H1 (cell line): ENCODE data around the gene BCO1. TPM values are rescaled to one million over a fixed set of nuclear protein-coding genes. Genes with fewer than 3 reads are reported as not detected.

ENCODE experiments used
- CTCF ChIA-PET: fragments of 300-600 bp; sonication (Branson Sonifier 250); formaldehyde crosslinking; loops from one replicate; lab custom pipeline; 2021; ENCODE audit not compliant: partially characterized antibody; lab: Charles Lee
- POLR2A ChIA-PET: fragments of 300-600 bp; sonication (Branson Sonifier 250); formaldehyde crosslinking; loops from one replicate; lab custom pipeline; 2021; ENCODE audit warnings: inconsistent platforms; ENCODE audit not compliant: partially characterized antibody; lab: Charles Lee
- DNase-seq, 2 experiments: peaks; one replicate each; pipeline versions ENCODE4 v3.0.0 to v3.0.0-alpha.2; 2010 to 2022; ENCODE audit warnings: low spot score in 2 of 2, low read depth in 1 of 2, mixed read lengths in 1 of 2
- FAIRE-seq: peaks from 2 replicates; lab custom pipeline; 2011; peaks lifted over from hg19 to GRCh38; lab: Jason Lieb, UNC
- H2AFZ ChIP-seq: 2 replicates; pipeline ENCODE4 v1.8.1; 2012; ENCODE audit warnings: low read length, inconsistent platforms
- H2AK5ac ChIP-seq: 2 replicates; pipeline ENCODE4 v1.6.1; 2013; ENCODE audit warnings: low read depth, low read length
- H2BK120ac ChIP-seq: replicated peaks from 2 replicates; pipeline ENCODE3; 2013; ENCODE audit warnings: low read depth, low read length, inconsistent platforms
- H2BK12ac ChIP-seq: 2 replicates; pipeline ENCODE4 v1.6.1; 2013; ENCODE audit warnings: low read depth, low read length
- H2BK15ac ChIP-seq: 2 replicates; pipeline ENCODE4 v1.6.1; 2013; ENCODE audit warnings: low read length
- H2BK20ac ChIP-seq: 2 replicates; pipeline ENCODE4 v1.6.1; 2013; ENCODE audit warnings: low read length
- H2BK5ac ChIP-seq: 2 replicates; pipeline ENCODE4 v1.6.1; 2013; ENCODE audit warnings: low read depth, low read length
- H3K14ac ChIP-seq: 2 replicates; pipeline ENCODE4 v1.6.1; 2013; ENCODE audit warnings: inconsistent platforms; ENCODE audit not compliant: insufficient read length
- H3K18ac ChIP-seq: 2 replicates; pipeline ENCODE4 v1.6.1; 2013; ENCODE audit warnings: low read length; ENCODE audit errors: extremely low read depth
- H3K23ac ChIP-seq: 2 replicates; pipeline ENCODE4 v1.6.1; 2013; ENCODE audit warnings: inconsistent platforms; ENCODE audit not compliant: insufficient read length
- H3K23me2 ChIP-seq: 2 replicates; pipeline ENCODE4 v1.6.1; 2013; ENCODE audit warnings: low read depth, low read length
- H3K27ac ChIP-seq: 2 replicates; pipeline ENCODE4 v1.6.1; 2011; ENCODE audit warnings: low read depth, low read length, inconsistent platforms
- H3K27me3 ChIP-seq, 4 experiments: replicated peaks in 1 of 4; 1 replicate in 1 of 4; 2 replicates in 3 of 4; pipeline versions ENCODE4 v1.6.1 to v1.8.1; 2011 to 2013; ENCODE audit warnings: low read length in 3 of 4, mild to moderate bottlenecking in 3 of 4, inconsistent platforms in 2 of 4, mixed read lengths in 2 of 4, moderate library complexity in 1 of 4; ENCODE audit not compliant: control insufficient read depth in 3 of 4, insufficient read depth in 3 of 4; ENCODE audit errors: extremely low read depth in 1 of 4
- H3K36me3 ChIP-seq, 4 experiments: 2 replicates each; pipeline versions ENCODE4 v1.6.1 to v1.8.1; 2011 to 2013; ENCODE audit warnings: mild to moderate bottlenecking in 4 of 4, low read length in 3 of 4, moderate library complexity in 2 of 4, control low read depth in 1 of 4, inconsistent platforms in 1 of 4; ENCODE audit not compliant: insufficient read depth in 4 of 4, control insufficient read depth in 2 of 4
- H3K4ac ChIP-seq: replicated peaks from 2 replicates; pipeline ENCODE3; 2013; ENCODE audit warnings: low read length, low read depth, mixed read lengths, inconsistent platforms; ENCODE audit not compliant: insufficient read length
- H3K4me1 ChIP-seq, 4 experiments: replicated peaks in 1 of 4; 1 replicate in 1 of 4; 2 replicates in 3 of 4; pipeline versions ENCODE4 v1.6.1 to v1.8.1; 2011 to 2013; ENCODE audit warnings: low read length in 3 of 4, inconsistent platforms in 2 of 4, mixed read lengths in 1 of 4; ENCODE audit not compliant: insufficient read depth in 4 of 4, control insufficient read depth in 3 of 4
- H3K4me2 ChIP-seq, 2 experiments: 2 replicates each; pipeline versions ENCODE4 v1.6.1 to v1.8.1; 2011 to 2013; ENCODE audit warnings: low read depth in 2 of 2, low read length in 2 of 2, control low read depth in 1 of 2, inconsistent platforms in 1 of 2, mild to moderate bottlenecking in 1 of 2; ENCODE audit not compliant: insufficient read depth in 1 of 2
- H3K4me3 ChIP-seq, 4 experiments: fragments of 200-600, 300-600 bp in 1 of 4; sonication (generic), shearing (Covaris generic), sonication (Bioruptor Twin) in 1 of 4; 2 replicates each; pipeline versions ENCODE4 v1.5.1 to v1.8.1; 2011 to 2016; ENCODE audit warnings: low read length in 4 of 4, low read depth in 3 of 4, control low read depth in 2 of 4, inconsistent platforms in 2 of 4, mild to moderate bottlenecking in 2 of 4, mixed read lengths in 1 of 4, moderate library complexity in 1 of 4; ENCODE audit not compliant: insufficient read depth in 2 of 4; ENCODE audit errors: extremely low read depth in 1 of 4
- H3K56ac ChIP-seq: replicated peaks from 2 replicates; pipeline ENCODE3; 2013; ENCODE audit warnings: low read depth, mild to moderate bottlenecking, mixed read lengths, low read length, inconsistent platforms; ENCODE audit not compliant: insufficient read length
- H3K79me1 ChIP-seq: 2 replicates; pipeline ENCODE4 v1.6.1; 2013; ENCODE audit warnings: low read depth, low read length, control low read depth
- H3K79me2 ChIP-seq, 2 experiments: 2 replicates each; pipeline versions ENCODE4 v1.6.1 to v1.8.1; 2012 to 2013; ENCODE audit warnings: low read length in 2 of 2, mild to moderate bottlenecking in 2 of 2, inconsistent platforms in 1 of 2; ENCODE audit not compliant: insufficient read depth in 2 of 2, control insufficient read depth in 1 of 2
- H3K9ac ChIP-seq, 4 experiments: replicated peaks in 1 of 4; 1 replicate in 1 of 4; 2 replicates in 3 of 4; pipeline versions ENCODE4 v1.6.1 to v1.8.1; 2011 to 2013; ENCODE audit warnings: low read depth in 3 of 4, low read length in 3 of 4, control low read depth in 2 of 4, mild to moderate bottlenecking in 2 of 4, moderate library complexity in 2 of 4, inconsistent platforms in 1 of 4; ENCODE audit errors: extremely low read depth in 1 of 4
- H3K9me3 ChIP-seq, 2 experiments: 2 replicates each; pipeline versions ENCODE4 v1.6.1 to v1.8.1; 2012 to 2013; ENCODE audit warnings: mild to moderate bottlenecking in 2 of 2, moderate library complexity in 2 of 2, control low read depth in 1 of 2, inconsistent platforms in 1 of 2, low read depth in 1 of 2, low read length in 1 of 2, mixed read lengths in 1 of 2; ENCODE audit not compliant: insufficient read depth in 2 of 2
- H4K20me1 ChIP-seq, 2 experiments: replicated peaks in 1 of 2; 2 replicates each; pipeline versions ENCODE3 to v1.8.1; 2011 to 2013; ENCODE audit warnings: inconsistent platforms in 2 of 2, low read length in 2 of 2, mild to moderate bottlenecking in 1 of 2; ENCODE audit not compliant: insufficient read depth in 2 of 2, control insufficient read depth in 1 of 2
- H4K5ac ChIP-seq: 2 replicates; pipeline ENCODE4 v1.6.1; 2013; ENCODE audit warnings: low read length, low read depth, mixed read lengths, inconsistent platforms; ENCODE audit not compliant: insufficient read length
- H4K8ac ChIP-seq: 2 replicates; pipeline ENCODE4 v1.8.0; 2013; ENCODE audit warnings: mild to moderate bottlenecking, moderate library complexity, low read length, inconsistent platforms; ENCODE audit not compliant: insufficient read depth; ENCODE audit errors: extremely low read depth
- H4K91ac ChIP-seq: replicated peaks from 2 replicates; pipeline ENCODE3; 2013; ENCODE audit warnings: low read length, mixed read lengths, inconsistent platforms; ENCODE audit not compliant: insufficient read length
- BACH1 ChIP-seq: IDR thresholded peaks from 2 replicates; pipeline ENCODE4 v1.6.1; 2012; ENCODE audit warnings: low read length, improper control_type of control experiment
- BRCA1 ChIP-seq: IDR thresholded peaks from 2 replicates; pipeline ENCODE4 v1.6.1; 2012; ENCODE audit warnings: low read depth, low read length, improper control_type of control experiment
- CTBP2 ChIP-seq: IDR thresholded peaks from 2 replicates; pipeline ENCODE4 v1.7.0; 2011; ENCODE audit warnings: borderline replicate concordance, mild to moderate bottlenecking, moderate library complexity, mixed read lengths, low read length; ENCODE audit not compliant: insufficient read depth, insufficient read length
- POU5F1 ChIP-seq: IDR thresholded peaks from 2 replicates; pipeline ENCODE4 v1.6.1; 2011; ENCODE audit warnings: low read depth, mild to moderate bottlenecking, low read length, moderate library complexity
- SIRT6 ChIP-seq: IDR thresholded peaks from one replicate; pipeline ENCODE4 v1.7.1; 2012; ENCODE audit warnings: low read length, inconsistent platforms
- WGBS, 2 experiments: shearing (Covaris generic) in 1 of 2; methylation state at CpG; one replicate each; pipeline versions ENCODE4 v1.1.6 to v1.1.7; 2013 to 2015; ENCODE audit warnings: low lambda C conversion rate in 2 of 2, mixed read lengths in 2 of 2, inconsistent platforms in 1 of 2, low coverage in 1 of 2, missing lambda C conversion rate in 1 of 2; ENCODE audit not compliant: insufficient replicate concordance in 2 of 2, insufficient coverage in 1 of 2, insufficient read length in 1 of 2; ENCODE audit errors: extremely low coverage in 1 of 2, missing lambda C conversion rate in 1 of 2; 5-methylcytosine and 5-hydroxymethylcytosine counted together
- polyA plus RNA-seq, 7 experiments: library from polyadenylated mRNA; depleted of rRNA in 3 of 7; stranded (reverse) in 5 of 7; unstranded in 2 of 7; fragments of >200 nt in 5 of 7; fragments of 200-250 nt in 2 of 7; gene quantifications; 1 replicate in 5 of 7; 2 replicates in 1 of 7; 4 replicates in 1 of 7; pipeline versions ENCODE4 v1.2.1 to v1.2.3, GENCODE V29; 2011 to 2013; ENCODE audit warnings: missing spikeins in 2 of 7, mixed read lengths in 2 of 7
- total RNA-seq: library from RNA; stranded (reverse); fragmentation: NEBNext Ultra II Directional; extraction: Animal tissue kit (Norgen Biotek cat#: 25700); gene quantifications from 2 replicates; pipeline ENCODE4 v1.2.1, GENCODE V29; 2021

Gene BCO1
- total and polyA plus RNA-seq, 2 of the 8 experiments (the other 6 are each of a cell fraction or from before 2014, with no cell fraction given), result 0.21 TPM; not detected in 1

- POLR2A ChIA-PET, result no interaction called here
These were observed 58.1 kb downstream of the BCO1 start for GRCh38 chr16:81296631-81297030.

More at GRCh38 chr16:81296631-81297030, 58.1 kb downstream of the BCO1 start:
- no peak overlapping the region for H4K8ac ChIP-seq
- no peaks in the 10 kb centered on the region; a peak in 2 of 7 replicates for H3K27me3 ChIP-seq
- no peak overlapping the region for H3K23ac ChIP-seq
- H3K18ac ChIP-seq, result no peak overlapping the region
- H3K79me2 ChIP-seq, result no peaks in the 10 kb centered on the region
- H2AFZ ChIP-seq, result no peak overlapping the region
- no peak overlapping the region for H4K5ac ChIP-seq
- H3K23me2 ChIP-seq, result no peaks in the 10 kb centered on the region
- H3K79me1 ChIP-seq, result no peaks in the 10 kb centered on the region
- H3K27ac ChIP-seq, result no peak overlapping the region
- H3K4me1 ChIP-seq, result no peaks in the 10 kb centered on the region
- H2BK5ac ChIP-seq, result no peak overlapping the region
- no peak overlapping the region for H2BK20ac ChIP-seq
- FAIRE-seq (no peak), DNase-seq (no peak)
- H3K14ac ChIP-seq, result no peak overlapping the region
- H3K4me3 ChIP-seq, result no peak overlapping the region
- peaks cover 0 to 2% of the 10 kb centered on the region in 2 experiments for H4K20me1 ChIP-seq
- H3K9ac ChIP-seq, result no peak overlapping the region
- 90% methylated on average over 7 of the region's 7 CpGs; no CpG with 5 or more reads in 1 of the 2 experiments for WGBS, 2 experiments
- H2BK120ac ChIP-seq, result no peak overlapping the region
- H2AK5ac ChIP-seq, result no peak overlapping the region
- no peaks in the 10 kb centered on the region for H3K36me3 ChIP-seq
- no peak overlapping the region for H4K91ac ChIP-seq
- H3K4me2 ChIP-seq, result no peak overlapping the region
- H3K4ac ChIP-seq, result no peak overlapping the region
- H2BK15ac ChIP-seq, result no peak overlapping the region
- H2BK12ac ChIP-seq, result no peak overlapping the region
- no peaks in the 10 kb centered on the region for H3K9me3 ChIP-seq
- no peak overlapping the region for H3K56ac ChIP-seq
- CTCF ChIA-PET, result interaction anchor here (1.2 to 1.3 kb wide), 2 partner anchors 12 to 14 kb away, joined by 3 read pairs; no protein-coding TSS in a partner anchor
- TF ChIP-seq BACH1 (no peak), POU5F1 (no peak), CTBP2 (no peak), SIRT6 (no peak), BRCA1 (no peak)
